Astrocyte (in vitro differentiated cells and primary cell): ENCODE data around the gene ZCCHC24. TPM values are rescaled to one million over a fixed set of nuclear protein-coding genes. Genes with fewer than 3 reads are reported as not detected.
A peak's percentile ranks its signal among the peaks of the same experiment; 100 is the strongest.

ENCODE experiments used
- DNase-seq: peaks from one replicate; pipeline ENCODE4 v3.0.0-alpha.2; 2010; ENCODE audit warnings: low read depth
- FAIRE-seq: peaks from 2 replicates; lab custom pipeline; 2011; peaks lifted over from hg19 to GRCh38; lab: Jason Lieb, UNC
- H2AFZ ChIP-seq: 2 replicates; pipeline ENCODE4 v1.6.0; 2012; ENCODE audit warnings: low read depth, low read length, inconsistent platforms
- H3K27ac ChIP-seq: 2 replicates; pipeline ENCODE4 v1.5.1; 2011; ENCODE audit warnings: low read depth, low read length, inconsistent platforms
- H3K27me3 ChIP-seq: 2 replicates; pipeline ENCODE4 v1.6.0; 2011; ENCODE audit warnings: low read length, inconsistent platforms; ENCODE audit not compliant: insufficient read depth
- H3K36me3 ChIP-seq: 2 replicates; pipeline ENCODE4 v1.5.1; 2011; ENCODE audit warnings: low read length, inconsistent platforms; ENCODE audit not compliant: insufficient read depth
- H3K4me1 ChIP-seq: 2 replicates; pipeline ENCODE4 v1.5.1; 2011; ENCODE audit warnings: low read length, inconsistent platforms; ENCODE audit not compliant: insufficient read depth
- H3K4me2 ChIP-seq: 2 replicates; pipeline ENCODE4 v1.6.0; 2012; ENCODE audit warnings: low read length, inconsistent platforms
- H3K4me3 ChIP-seq: 2 replicates; pipeline ENCODE4 v1.5.1; 2011; ENCODE audit warnings: low read depth, mild to moderate bottlenecking, low read length, inconsistent platforms; ENCODE audit not compliant: insufficient read depth
- H3K79me2 ChIP-seq: 2 replicates; pipeline ENCODE4 v1.6.0; 2012; ENCODE audit warnings: mild to moderate bottlenecking, low read length, inconsistent platforms; ENCODE audit not compliant: insufficient read depth
- H3K9ac ChIP-seq: 2 replicates; pipeline ENCODE4 v1.6.0; 2012; ENCODE audit warnings: mild to moderate bottlenecking, low read length, inconsistent platforms
- H3K9me3 ChIP-seq: 2 replicates; pipeline ENCODE4 v1.5.1; 2012; ENCODE audit warnings: low read depth, mild to moderate bottlenecking, low read length, inconsistent platforms; ENCODE audit not compliant: insufficient read depth
- H4K20me1 ChIP-seq: 2 replicates; pipeline ENCODE4 v1.6.0; 2012; ENCODE audit warnings: low read length, inconsistent platforms; ENCODE audit not compliant: insufficient read depth
- H3K27ac Mint-ChIP-seq: one replicate; pipeline ENCODE4 v1.8.0; 2021; ENCODE audit warnings: mild to moderate bottlenecking, mixed read lengths; ENCODE audit not compliant: unreplicated experiment
- H3K27me3 Mint-ChIP-seq: one replicate; pipeline ENCODE4 v1.8.0; 2021; ENCODE audit warnings: low read depth, mixed read lengths; ENCODE audit not compliant: unreplicated experiment
- H3K36me3 Mint-ChIP-seq: one replicate; pipeline ENCODE4 v1.8.0; 2021; ENCODE audit warnings: low read depth, mixed read lengths; ENCODE audit not compliant: unreplicated experiment
- H3K4me1 Mint-ChIP-seq: one replicate; pipeline ENCODE4 v1.8.0; 2021; ENCODE audit warnings: low read depth, mixed read lengths; ENCODE audit not compliant: unreplicated experiment
- H3K4me3 Mint-ChIP-seq: one replicate; pipeline ENCODE4 v1.8.0; 2021; ENCODE audit warnings: mild to moderate bottlenecking, moderate library complexity, mixed read lengths; ENCODE audit not compliant: unreplicated experiment
- H3K9me3 Mint-ChIP-seq: one replicate; pipeline ENCODE4 v1.8.0; 2021; ENCODE audit warnings: mild to moderate bottlenecking, mixed read lengths; ENCODE audit not compliant: unreplicated experiment
- EZH2 ChIP-seq: IDR thresholded peaks from 2 replicates; pipeline ENCODE4 v1.6.1; 2012; ENCODE audit warnings: mild to moderate bottlenecking, low read length, inconsistent platforms; ENCODE audit not compliant: insufficient read depth
- total RNA-seq: library from RNA; stranded (reverse); gene quantifications from 2 replicates; pipeline ENCODE4 v1.2.1, GENCODE V29; 2021
- TF ChIP-seq, protein P1 (sequence below): IDR thresholded peaks from 2 replicates; pipeline ENCODE4 v1.5.1; 2011; ENCODE audit warnings: low read depth, mild to moderate bottlenecking, inconsistent platforms, low read length, moderate library complexity; ENCODE audit not compliant: insufficient read depth

The ZCCHC24 gene
- total RNA-seq, 1 donor from 2014 or later, result 21.4 TPM

DNA sequence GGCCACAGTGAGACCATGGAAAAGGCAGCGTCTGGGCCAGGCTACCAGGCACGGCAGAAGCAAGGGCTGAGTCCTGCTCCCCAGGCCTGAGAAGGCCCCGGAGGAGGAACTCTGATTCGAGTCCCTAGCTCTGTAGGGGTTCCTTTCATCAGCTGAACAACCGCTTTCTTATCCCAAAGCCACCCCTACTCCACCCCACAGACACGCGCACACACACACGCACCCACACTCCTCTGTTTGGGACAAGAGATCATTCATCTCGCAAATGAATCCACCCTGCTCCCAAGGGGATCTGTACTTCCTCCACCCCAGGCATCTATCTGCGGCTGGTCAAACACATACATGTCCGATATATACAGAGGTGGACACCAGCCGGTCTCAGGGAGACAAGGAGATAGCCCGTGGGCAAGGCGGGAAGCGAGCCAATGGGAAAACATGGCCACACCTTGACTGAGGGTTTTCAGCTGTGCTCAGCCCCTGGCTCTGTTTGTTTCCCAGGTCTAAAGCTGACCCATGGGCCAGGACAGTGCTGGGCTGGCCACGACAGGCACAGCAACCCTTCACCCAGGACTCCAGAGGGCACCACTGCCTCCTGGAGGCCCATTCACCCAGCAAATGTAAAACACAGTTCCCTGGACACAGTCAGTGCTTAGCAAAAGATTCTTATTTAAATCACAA, 7.3 kb downstream of the ZCCHC24 start:
- Histone ChIP-seq H3K27ac (no peak overlapping the region), H3K4me1 (peaks cover 59% of the 10 kb centered on the region), H3K9ac (no peak overlapping the region), H3K36me3 (no peaks in the 10 kb centered on the region), H3K79me2 (peaks cover 84% of the 10 kb centered on the region), H3K4me3 (no peak overlapping the region), H4K20me1 (peaks cover 81% of the 10 kb centered on the region), H3K9me3 (no peaks in the 10 kb centered on the region), H3K4me2 (no peak overlapping the region), H2AFZ (no peak overlapping the region), H3K27me3 (no peaks in the 10 kb centered on the region)
- FAIRE-seq (no peak), DNase-seq (no peak)
- no peak for TF ChIP-seq EZH2
- TF ChIP-seq, protein P1, sequence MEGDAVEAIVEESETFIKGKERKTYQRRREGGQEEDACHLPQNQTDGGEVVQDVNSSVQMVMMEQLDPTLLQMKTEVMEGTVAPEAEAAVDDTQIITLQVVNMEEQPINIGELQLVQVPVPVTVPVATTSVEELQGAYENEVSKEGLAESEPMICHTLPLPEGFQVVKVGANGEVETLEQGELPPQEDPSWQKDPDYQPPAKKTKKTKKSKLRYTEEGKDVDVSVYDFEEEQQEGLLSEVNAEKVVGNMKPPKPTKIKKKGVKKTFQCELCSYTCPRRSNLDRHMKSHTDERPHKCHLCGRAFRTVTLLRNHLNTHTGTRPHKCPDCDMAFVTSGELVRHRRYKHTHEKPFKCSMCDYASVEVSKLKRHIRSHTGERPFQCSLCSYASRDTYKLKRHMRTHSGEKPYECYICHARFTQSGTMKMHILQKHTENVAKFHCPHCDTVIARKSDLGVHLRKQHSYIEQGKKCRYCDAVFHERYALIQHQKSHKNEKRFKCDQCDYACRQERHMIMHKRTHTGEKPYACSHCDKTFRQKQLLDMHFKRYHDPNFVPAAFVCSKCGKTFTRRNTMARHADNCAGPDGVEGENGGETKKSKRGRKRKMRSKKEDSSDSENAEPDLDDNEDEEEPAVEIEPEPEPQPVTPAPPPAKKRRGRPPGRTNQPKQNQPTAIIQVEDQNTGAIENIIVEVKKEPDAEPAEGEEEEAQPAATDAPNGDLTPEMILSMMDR, result no peak
- no peak overlapping the region for H3K4me3 Mint-ChIP-seq
- H3K27me3 Mint-ChIP-seq, result no peaks in the 10 kb centered on the region
- no peaks in the 10 kb centered on the region for H3K9me3 Mint-ChIP-seq
- H3K27ac Mint-ChIP-seq, result no peak overlapping the region
- H3K36me3 Mint-ChIP-seq, result peaks cover 5% of the 10 kb centered on the region
- H3K4me1 Mint-ChIP-seq, result peaks cover 36% of the 10 kb centered on the region

DNA sequence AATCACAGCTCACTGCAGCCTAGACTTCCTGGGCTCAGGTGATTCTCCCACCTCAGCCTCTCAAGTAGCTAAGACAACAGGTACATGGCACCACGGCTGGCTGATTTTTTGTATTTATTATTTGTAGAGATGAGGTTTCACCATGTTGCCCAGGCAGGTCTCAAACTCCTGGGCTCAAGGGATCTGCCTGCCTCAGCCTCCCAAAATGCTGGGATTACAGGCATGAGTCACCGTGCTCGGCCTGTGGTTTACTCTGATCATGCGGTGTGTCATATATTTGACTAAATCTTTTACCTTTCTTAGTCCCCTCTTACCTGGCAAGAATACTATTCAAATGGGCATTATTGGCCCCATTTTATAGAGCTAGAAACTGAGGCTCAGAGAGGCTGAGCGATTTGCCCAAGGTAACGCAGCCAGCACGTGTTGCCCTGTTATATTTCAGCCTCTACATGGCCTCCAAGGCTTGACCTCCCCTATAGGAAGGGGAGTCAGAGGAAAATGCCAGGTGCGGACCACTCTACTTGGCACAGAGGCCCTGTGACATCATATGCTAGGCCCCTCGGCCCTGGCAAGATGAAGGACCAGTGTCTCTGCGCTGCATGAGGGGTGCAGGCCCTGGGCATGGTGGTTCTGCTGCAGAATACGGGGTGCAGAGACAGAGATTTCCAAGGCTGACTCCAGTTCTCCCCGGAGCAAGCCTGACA, 8.2 kb downstream of the ZCCHC24 start:
- Histone ChIP-seq H4K20me1 (peaks cover 79% of the 10 kb centered on the region), H3K27ac (no peak overlapping the region), H3K9me3 (no peaks in the 10 kb centered on the region), H3K27me3 (no peaks in the 10 kb centered on the region), H2AFZ (no peak overlapping the region), H3K79me2 (peaks cover 84% of the 10 kb centered on the region), H3K4me3 (no peak overlapping the region), H3K9ac (no peak overlapping the region), H3K4me2 (peak overlapping the region; percentile 14), H3K4me1 (peaks cover 59% of the 10 kb centered on the region), H3K36me3 (no peaks in the 10 kb centered on the region)
- Mint-ChIP-seq H3K4me1 (peaks cover 33% of the 10 kb centered on the region), H3K9me3 (no peaks in the 10 kb centered on the region), H3K36me3 (peaks cover 5% of the 10 kb centered on the region), H3K27me3 (no peaks in the 10 kb centered on the region), H3K27ac (no peak overlapping the region), H3K4me3 (no peak overlapping the region)
- TF ChIP-seq EZH2, result no peak
- TF ChIP-seq, protein P1, result no peak
- FAIRE-seq (no peak), DNase-seq (no peak)

DNA sequence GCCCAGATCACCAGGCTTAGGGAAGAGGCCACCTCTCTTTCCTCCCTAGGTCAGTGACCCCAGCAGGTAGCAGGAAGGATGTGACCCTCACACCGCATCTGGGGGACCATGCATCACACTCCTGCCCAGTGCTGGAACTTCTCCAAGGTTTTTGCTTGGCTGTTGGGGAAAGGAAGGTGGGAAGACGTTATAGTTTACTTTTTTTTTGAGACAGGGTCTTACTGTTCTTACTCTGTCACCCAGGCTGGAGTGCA, 8.6 kb downstream of the ZCCHC24 start:
- no peak overlapping the region for H3K9ac ChIP-seq
- peaks cover 76% of the 10 kb centered on the region for H4K20me1 ChIP-seq
- no peak for FAIRE-seq

More for the DNA sequence above, 8.6 kb downstream of the ZCCHC24 start:
- Histone ChIP-seq H2AFZ (no peak overlapping the region), H3K27me3 (no peaks in the 10 kb centered on the region), H3K27ac (no peak overlapping the region), H3K4me1 (peaks cover 63% of the 10 kb centered on the region), H3K4me3 (no peak overlapping the region), H3K4me2 (no peak overlapping the region), H3K79me2 (peaks cover 80% of the 10 kb centered on the region), H3K36me3 (no peaks in the 10 kb centered on the region), H3K9me3 (no peaks in the 10 kb centered on the region)
- Mint-ChIP-seq H3K27me3 (no peaks in the 10 kb centered on the region), H3K9me3 (no peaks in the 10 kb centered on the region), H3K4me1 (peaks cover 34% of the 10 kb centered on the region), H3K36me3 (peaks cover 5% of the 10 kb centered on the region), H3K27ac (no peak overlapping the region), H3K4me3 (no peak overlapping the region)
- no peak for DNase-seq
- no peak for TF ChIP-seq EZH2
- TF ChIP-seq, protein P1, result no peak
